HL-60 (cell line): ENCODE data around the gene SGCG.

ENCODE experiments used
- GABPA ChIP-seq: IDR thresholded peaks from 2 replicates; pipeline ENCODE4 v1.6.1; 2012; ENCODE audit warnings: low read depth
- POLR2AphosphoS5 ChIP-seq: IDR thresholded peaks from 2 replicates; pipeline ENCODE4 v1.6.1; 2012; ENCODE audit warnings: low read depth
- TF ChIP-seq, protein P1 (sequence below): IDR thresholded peaks from one replicate; pipeline ENCODE4 v1.5.1; 2011; ENCODE audit warnings: low read length, control low read depth, inconsistent platforms; ENCODE audit not compliant: insufficient read depth

DNA sequence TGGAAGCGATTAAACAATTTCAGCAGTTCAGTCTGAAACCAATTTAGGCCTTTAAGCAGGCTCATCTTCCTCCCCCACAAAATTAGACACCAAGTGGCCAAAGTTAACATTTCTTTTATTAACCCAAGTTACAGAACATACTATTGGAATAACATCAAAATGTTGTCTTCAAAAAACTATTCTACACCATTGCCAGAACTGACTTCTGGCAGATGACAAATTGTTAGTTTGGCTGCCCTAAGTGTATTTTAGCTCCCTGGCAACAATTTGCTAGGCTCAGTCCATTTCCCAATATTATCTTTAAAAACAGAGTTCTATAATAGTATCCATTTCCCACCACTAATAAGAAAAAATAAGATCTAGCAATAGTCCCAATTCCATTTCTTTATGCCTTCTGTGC is 107.8 kb downstream of the SGCG start:
- no peak for TF ChIP-seq GABPA
- TF ChIP-seq POLR2AphosphoS5, result no peak
- TF ChIP-seq, protein P1, sequence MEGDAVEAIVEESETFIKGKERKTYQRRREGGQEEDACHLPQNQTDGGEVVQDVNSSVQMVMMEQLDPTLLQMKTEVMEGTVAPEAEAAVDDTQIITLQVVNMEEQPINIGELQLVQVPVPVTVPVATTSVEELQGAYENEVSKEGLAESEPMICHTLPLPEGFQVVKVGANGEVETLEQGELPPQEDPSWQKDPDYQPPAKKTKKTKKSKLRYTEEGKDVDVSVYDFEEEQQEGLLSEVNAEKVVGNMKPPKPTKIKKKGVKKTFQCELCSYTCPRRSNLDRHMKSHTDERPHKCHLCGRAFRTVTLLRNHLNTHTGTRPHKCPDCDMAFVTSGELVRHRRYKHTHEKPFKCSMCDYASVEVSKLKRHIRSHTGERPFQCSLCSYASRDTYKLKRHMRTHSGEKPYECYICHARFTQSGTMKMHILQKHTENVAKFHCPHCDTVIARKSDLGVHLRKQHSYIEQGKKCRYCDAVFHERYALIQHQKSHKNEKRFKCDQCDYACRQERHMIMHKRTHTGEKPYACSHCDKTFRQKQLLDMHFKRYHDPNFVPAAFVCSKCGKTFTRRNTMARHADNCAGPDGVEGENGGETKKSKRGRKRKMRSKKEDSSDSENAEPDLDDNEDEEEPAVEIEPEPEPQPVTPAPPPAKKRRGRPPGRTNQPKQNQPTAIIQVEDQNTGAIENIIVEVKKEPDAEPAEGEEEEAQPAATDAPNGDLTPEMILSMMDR, result no peak
